Endothelial cell of umbilical vein (primary cell): ENCODE data around the gene GADD45GIP1. TPM values are rescaled to one million over a fixed set of nuclear protein-coding genes. Genes with fewer than 3 reads are reported as not detected.
"Not testable (repeated sequence)": the region's sequence is repeated elsewhere in the genome, so short reads cannot be mapped to it uniquely, and the experiment has no call there.

Experiments
- BruUV-seq: library from RNA; stranded (reverse); fragments of 400-500 nt; replicated peaks from 2 replicates; lab custom pipeline; 2021; lab: Mats Ljungman, UMichigan
- CTCF ChIA-PET: fragments of 300-600, 350-600 bp; sonication (Branson Sonifier 250); formaldehyde crosslinking; loops from one replicate; lab custom pipeline; 2021; ENCODE audit warnings: antibody characterized with exemption, inconsistent platforms; lab: Charles Lee
- POLR2A ChIA-PET: fragments of 300-600, 350-600 bp; sonication (Branson Sonifier 250); formaldehyde crosslinking; loops from one replicate; lab custom pipeline; 2021; ENCODE audit warnings: antibody characterized with exemption, inconsistent platforms; lab: Charles Lee
- DNase-seq: peaks from one replicate; pipeline ENCODE4 v3.0.0-alpha.2; 2011; ENCODE audit warnings: low read depth, low spot score
- FAIRE-seq: peaks from 2 replicates; lab custom pipeline; 2011; peaks lifted over from hg19 to GRCh38; lab: Jason Lieb, UNC
- H2AFZ ChIP-seq: 2 replicates; pipeline ENCODE4 v1.6.0; 2012; ENCODE audit warnings: low read depth, low read length, control low read depth, inconsistent platforms
- H3K27ac ChIP-seq: 2 replicates; pipeline ENCODE4 v1.5.1; 2011; ENCODE audit warnings: low read depth, mild to moderate bottlenecking, control low read depth, low read length, moderate library complexity; ENCODE audit not compliant: insufficient read depth
- H3K27me3 ChIP-seq, 2 experiments: 2 replicates each; pipeline versions ENCODE4 v1.6.0 to v1.6.1; 2011; ENCODE audit warnings: low read length in 2 of 2, mixed read lengths in 1 of 2; ENCODE audit not compliant: control insufficient read depth in 2 of 2, insufficient read depth in 2 of 2
- H3K36me3 ChIP-seq, 2 experiments: 2 replicates in 1 of 2; 3 replicates in 1 of 2; pipeline ENCODE4 v1.5.1; 2011; ENCODE audit warnings: low read length in 2 of 2, mild to moderate bottlenecking in 1 of 2, moderate library complexity in 1 of 2; ENCODE audit not compliant: control insufficient read depth in 2 of 2, insufficient read depth in 2 of 2; ENCODE audit errors: extremely low read depth in 1 of 2
- H3K4me1 ChIP-seq: 3 replicates; pipeline ENCODE4 v1.5.1; 2011; ENCODE audit warnings: mild to moderate bottlenecking, low read length; ENCODE audit not compliant: control insufficient read depth, insufficient read depth; ENCODE audit errors: extremely low read depth
- H3K4me2 ChIP-seq: 2 replicates; pipeline ENCODE4 v1.6.1; 2011; ENCODE audit warnings: low read length, control low read depth, mixed read lengths; ENCODE audit not compliant: insufficient read depth
- H3K4me3 ChIP-seq, 3 experiments: fragments of 200-600 bp in 1 of 3; sonication (generic), shearing (Covaris generic) in 1 of 3; replicated peaks in 1 of 3; 2 replicates each; pipeline ENCODE4 v1.5.1; 2011 to 2016; ENCODE audit warnings: control low read depth in 3 of 3, low read length in 3 of 3, mild to moderate bottlenecking in 2 of 3, inconsistent platforms in 1 of 3, low read depth in 1 of 3, moderate library complexity in 1 of 3; ENCODE audit not compliant: insufficient read depth in 1 of 3
- H3K79me2 ChIP-seq: 2 replicates; pipeline ENCODE4 v1.6.0; 2012; ENCODE audit warnings: low read length, inconsistent platforms; ENCODE audit not compliant: control insufficient read depth, insufficient read depth
- H3K9ac ChIP-seq: replicated peaks from 2 replicates; pipeline ENCODE3; 2011; ENCODE audit warnings: low read length, control low read depth; ENCODE audit not compliant: insufficient read depth; ENCODE audit errors: extremely low read depth
- H3K9me1 ChIP-seq: replicated peaks from 3 replicates; pipeline ENCODE4 v1.6.0; 2011; ENCODE audit warnings: mild to moderate bottlenecking, low read length; ENCODE audit not compliant: control insufficient read depth, insufficient read depth; ENCODE audit errors: extremely low read depth
- H3K9me3 ChIP-seq: replicated peaks from 2 replicates; pipeline ENCODE4 v1.5.1; 2012; ENCODE audit warnings: low read length, inconsistent platforms; ENCODE audit not compliant: control insufficient read depth, insufficient read depth
- H4K20me1 ChIP-seq: replicated peaks from 2 replicates; pipeline ENCODE3; 2011; ENCODE audit warnings: mild to moderate bottlenecking, low read length; ENCODE audit not compliant: control insufficient read depth, insufficient read depth; ENCODE audit errors: extremely low read depth
- FOS ChIP-seq: IDR thresholded peaks from 2 replicates; pipeline ENCODE4 v1.6.1; 2011; ENCODE audit warnings: mild to moderate bottlenecking, low read length, moderate library complexity, borderline replicate concordance; ENCODE audit not compliant: insufficient read depth
- MAX ChIP-seq: IDR thresholded peaks from 2 replicates; pipeline ENCODE4 v1.6.1; 2011; ENCODE audit not compliant: insufficient read depth, insufficient read length
- POLR2AphosphoS5 ChIP-seq: IDR thresholded peaks from 2 replicates; pipeline ENCODE4 v1.6.1; 2012; ENCODE audit warnings: low read depth, mild to moderate bottlenecking, control low read depth, low read length, moderate library complexity; ENCODE audit not compliant: insufficient read depth
- dilution Hi-C: fragments of 300-500 bp; cut with MboI; formaldehyde crosslinking; loops from one replicate; pipeline ENCODE4 v1.15.0; 2019; ENCODE audit warnings: low sequenced_read_pairs; ENCODE audit not compliant: extremely low pct_ligation_motif_present
- intact Hi-C: fragments of 100-400 bp; cut with micrococcal nuclease; formaldehyde crosslinking; loops from one replicate; pipeline ENCODE4 v1.10.0; 2022
- polyA plus RNA-seq, 4 experiments: library from polyadenylated mRNA; depleted of rRNA in 3 of 4; stranded (reverse) in 3 of 4; unstranded in 1 of 4; fragments of >200 nt; gene quantifications; 2 replicates each; pipeline versions ENCODE4 v1.2.1 to v1.2.3, GENCODE V29; 2011 to 2012; ENCODE audit warnings: missing spikeins in 1 of 4
- total RNA-seq: library from RNA; stranded (reverse); gene quantifications from 2 replicates; pipeline ENCODE4 v1.2.3, GENCODE V29; 2021
- TF ChIP-seq, protein P1 (sequence below), 2 donors: IDR thresholded peaks; 1 replicate in 1 of 2; 2 replicates in 1 of 2; pipeline ENCODE4 v1.5.1; 2011; ENCODE audit warnings: low read length in 2 of 2, mild to moderate bottlenecking in 2 of 2, moderate library complexity in 2 of 2, control low read depth in 1 of 2, inconsistent platforms in 1 of 2, low read depth in 1 of 2; ENCODE audit not compliant: insufficient read depth in 1 of 2; ENCODE audit errors: extremely low read depth in 1 of 2

Gene GADD45GIP1
- total and polyA plus RNA-seq, 2 donors (not counting 3 experiments of a cell fraction or from before 2014, with no cell fraction given) = 32.8 to 38.3 TPM

DNA sequence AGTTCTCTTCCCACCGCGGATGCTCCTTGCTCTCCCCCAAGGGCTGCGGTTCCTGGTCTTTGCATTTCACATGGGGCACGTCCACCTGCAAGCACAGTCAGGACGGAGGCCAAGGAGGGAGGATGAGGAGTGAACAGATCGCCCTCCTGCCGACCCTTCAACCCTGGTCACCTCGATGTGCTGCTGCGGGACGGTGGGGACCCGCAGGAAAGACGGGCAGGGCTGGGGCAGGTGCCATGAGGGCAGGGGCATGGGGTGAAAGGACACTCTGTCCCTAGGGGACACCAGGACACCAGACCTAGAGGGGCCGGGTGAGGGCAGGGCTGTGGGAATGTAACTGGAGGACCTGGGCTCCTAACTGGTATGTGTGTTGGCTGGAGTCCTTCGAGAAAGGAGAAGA, 38.8 kb downstream of the GADD45GIP1 start:
- Histone ChIP-seq H3K9me1 (no peaks in the 10 kb centered on the region), H3K79me2 (no peaks in the 10 kb centered on the region), H2AFZ (no peak overlapping the region), H3K27ac (no peak overlapping the region), H3K9me3 (no peaks in the 10 kb centered on the region), H3K4me3 (no peak overlapping the region), H3K36me3 (peaks cover 0 to 10% of the 10 kb centered on the region in 2 experiments), H4K20me1 (no peaks in the 10 kb centered on the region), H3K27me3 (peaks cover 3% of the 10 kb centered on the region in 2 experiments), H3K4me2 (no peak overlapping the region), H3K9ac (no peak overlapping the region), H3K4me1 (no peaks in the 10 kb centered on the region)
- POLR2A ChIA-PET = no interaction called here
- no TSS peak for BruUV-seq
- dilution Hi-C loops = no loop called here
- CTCF ChIA-PET = no interaction called here
- no peak for TF ChIP-seq FOS
- TF ChIP-seq, protein P1, sequence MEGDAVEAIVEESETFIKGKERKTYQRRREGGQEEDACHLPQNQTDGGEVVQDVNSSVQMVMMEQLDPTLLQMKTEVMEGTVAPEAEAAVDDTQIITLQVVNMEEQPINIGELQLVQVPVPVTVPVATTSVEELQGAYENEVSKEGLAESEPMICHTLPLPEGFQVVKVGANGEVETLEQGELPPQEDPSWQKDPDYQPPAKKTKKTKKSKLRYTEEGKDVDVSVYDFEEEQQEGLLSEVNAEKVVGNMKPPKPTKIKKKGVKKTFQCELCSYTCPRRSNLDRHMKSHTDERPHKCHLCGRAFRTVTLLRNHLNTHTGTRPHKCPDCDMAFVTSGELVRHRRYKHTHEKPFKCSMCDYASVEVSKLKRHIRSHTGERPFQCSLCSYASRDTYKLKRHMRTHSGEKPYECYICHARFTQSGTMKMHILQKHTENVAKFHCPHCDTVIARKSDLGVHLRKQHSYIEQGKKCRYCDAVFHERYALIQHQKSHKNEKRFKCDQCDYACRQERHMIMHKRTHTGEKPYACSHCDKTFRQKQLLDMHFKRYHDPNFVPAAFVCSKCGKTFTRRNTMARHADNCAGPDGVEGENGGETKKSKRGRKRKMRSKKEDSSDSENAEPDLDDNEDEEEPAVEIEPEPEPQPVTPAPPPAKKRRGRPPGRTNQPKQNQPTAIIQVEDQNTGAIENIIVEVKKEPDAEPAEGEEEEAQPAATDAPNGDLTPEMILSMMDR (IDR thresholded peaks at IDR 0.05; ENCODE audit: extremely low read depth in 1 of 2, insufficient read depth in 1 of 2, low read depth in 1 of 2, low read length in 2 of 2) = no peak
- no peak for TF ChIP-seq POLR2AphosphoS5
- TF ChIP-seq MAX = no peak
- FAIRE-seq (no peak), DNase-seq (no peak)
- intact Hi-C loops = loop anchor here (2.0 kb wide), 1 partner anchor 37 kb away; the partner anchor contains the start of gene DNASE2

GRCh38 chr19:12915860-12916259, 41.2 kb downstream of the GADD45GIP1 start:
- CTCF ChIA-PET, H3K36me3 ChIP-seq, DNase-seq, H4K20me1 ChIP-seq, H3K27ac ChIP-seq, H3K9ac ChIP-seq, H3K79me2 ChIP-seq, dilution Hi-C loops, BruUV-seq, H3K27me3 ChIP-seq, H3K4me3 ChIP-seq, H3K4me2 ChIP-seq, H2AFZ ChIP-seq, FAIRE-seq, H3K9me3 ChIP-seq, POLR2A ChIA-PET, H3K4me1 ChIP-seq, H3K9me1 ChIP-seq, intact Hi-C loops: not testable (repeated sequence)
